Ishikawa (cell line): ENCODE data around the gene CACNA1D.

Experiments used
- CEBPB ChIP-seq: IDR thresholded peaks from 2 replicates; pipeline ENCODE4 v1.6.1; 2012
- CREB1 ChIP-seq: IDR thresholded peaks from 2 replicates; pipeline ENCODE4 v1.6.1; 2012; ENCODE audit warnings: low read depth
- EGR1 ChIP-seq: IDR thresholded peaks from 2 replicates; pipeline ENCODE4 v1.6.1; 2012
- EP300 ChIP-seq: IDR thresholded peaks from 2 replicates; pipeline ENCODE4 v1.6.1; 2012; ENCODE audit warnings: borderline replicate concordance
- FOXM1 ChIP-seq: IDR thresholded peaks from 2 replicates; pipeline ENCODE4 v1.6.1; 2012; ENCODE audit warnings: low read depth, borderline replicate concordance
- NFIC ChIP-seq: IDR thresholded peaks from 2 replicates; pipeline ENCODE4 v1.6.1; 2012
- RAD21 ChIP-seq: IDR thresholded peaks from 2 replicates; pipeline ENCODE4 v1.6.1; 2012; ENCODE audit warnings: low read depth
- TAF1 ChIP-seq: IDR thresholded peaks from 2 replicates; pipeline ENCODE4 v1.6.1; 2012; ENCODE audit warnings: low read depth, mild to moderate bottlenecking
- TCF12 ChIP-seq: IDR thresholded peaks from 2 replicates; pipeline ENCODE4 v1.6.1; 2012; ENCODE audit warnings: low read depth
- TEAD4 ChIP-seq: IDR thresholded peaks from 2 replicates; pipeline ENCODE4 v1.6.1; 2012
- YY1 ChIP-seq: IDR thresholded peaks from 2 replicates; pipeline ENCODE4 v1.6.1; 2012; ENCODE audit warnings: low read depth
- ZBTB7A ChIP-seq: IDR thresholded peaks from 2 replicates; pipeline ENCODE4 v1.6.1; 2012; ENCODE audit warnings: low read depth
- TF ChIP-seq, protein P1 (sequence below): IDR thresholded peaks from 2 replicates; pipeline ENCODE4 v1.6.1; 2012; ENCODE audit warnings: low read depth, mild to moderate bottlenecking
- TF ChIP-seq, protein P2 (sequence below): IDR thresholded peaks from 2 replicates; pipeline ENCODE4 v1.6.1; 2012
- TF ChIP-seq, protein P3 (sequence below): IDR thresholded peaks from 2 replicates; pipeline ENCODE4 v1.6.1; 2012

CACNA1D gene

DNA sequence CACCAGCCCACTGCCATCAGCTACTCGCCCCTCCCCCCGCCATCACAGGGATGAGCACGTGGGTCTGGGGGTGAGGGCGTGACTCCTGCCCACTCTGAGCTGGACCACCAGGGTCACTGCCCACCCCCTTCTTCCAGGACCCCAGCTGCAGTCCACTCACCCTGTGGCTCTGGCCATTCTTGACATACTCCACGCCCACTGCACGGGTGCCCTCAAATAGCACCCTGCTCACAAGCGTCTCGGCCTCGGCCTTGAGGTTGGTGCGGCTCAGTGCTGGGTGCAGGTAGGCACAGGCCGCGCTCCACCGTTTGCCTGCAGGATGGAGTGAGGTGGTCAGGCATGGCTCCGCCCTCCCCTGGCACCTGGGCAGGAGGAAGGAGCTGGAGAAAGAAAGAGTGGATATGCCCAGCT, 327.9 kb downstream of the CACNA1D start:
- TF ChIP-seq FOXM1: no peak
- TF ChIP-seq, protein P1, sequence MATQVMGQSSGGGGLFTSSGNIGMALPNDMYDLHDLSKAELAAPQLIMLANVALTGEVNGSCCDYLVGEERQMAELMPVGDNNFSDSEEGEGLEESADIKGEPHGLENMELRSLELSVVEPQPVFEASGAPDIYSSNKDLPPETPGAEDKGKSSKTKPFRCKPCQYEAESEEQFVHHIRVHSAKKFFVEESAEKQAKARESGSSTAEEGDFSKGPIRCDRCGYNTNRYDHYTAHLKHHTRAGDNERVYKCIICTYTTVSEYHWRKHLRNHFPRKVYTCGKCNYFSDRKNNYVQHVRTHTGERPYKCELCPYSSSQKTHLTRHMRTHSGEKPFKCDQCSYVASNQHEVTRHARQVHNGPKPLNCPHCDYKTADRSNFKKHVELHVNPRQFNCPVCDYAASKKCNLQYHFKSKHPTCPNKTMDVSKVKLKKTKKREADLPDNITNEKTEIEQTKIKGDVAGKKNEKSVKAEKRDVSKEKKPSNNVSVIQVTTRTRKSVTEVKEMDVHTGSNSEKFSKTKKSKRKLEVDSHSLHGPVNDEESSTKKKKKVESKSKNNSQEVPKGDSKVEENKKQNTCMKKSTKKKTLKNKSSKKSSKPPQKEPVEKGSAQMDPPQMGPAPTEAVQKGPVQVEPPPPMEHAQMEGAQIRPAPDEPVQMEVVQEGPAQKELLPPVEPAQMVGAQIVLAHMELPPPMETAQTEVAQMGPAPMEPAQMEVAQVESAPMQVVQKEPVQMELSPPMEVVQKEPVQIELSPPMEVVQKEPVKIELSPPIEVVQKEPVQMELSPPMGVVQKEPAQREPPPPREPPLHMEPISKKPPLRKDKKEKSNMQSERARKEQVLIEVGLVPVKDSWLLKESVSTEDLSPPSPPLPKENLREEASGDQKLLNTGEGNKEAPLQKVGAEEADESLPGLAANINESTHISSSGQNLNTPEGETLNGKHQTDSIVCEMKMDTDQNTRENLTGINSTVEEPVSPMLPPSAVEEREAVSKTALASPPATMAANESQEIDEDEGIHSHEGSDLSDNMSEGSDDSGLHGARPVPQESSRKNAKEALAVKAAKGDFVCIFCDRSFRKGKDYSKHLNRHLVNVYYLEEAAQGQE: no peak
- no peak for TF ChIP-seq TEAD4
- no peak for TF ChIP-seq YY1
- no peak for TF ChIP-seq TAF1
- TF ChIP-seq NFIC: no peak
- TF ChIP-seq, protein P2, sequence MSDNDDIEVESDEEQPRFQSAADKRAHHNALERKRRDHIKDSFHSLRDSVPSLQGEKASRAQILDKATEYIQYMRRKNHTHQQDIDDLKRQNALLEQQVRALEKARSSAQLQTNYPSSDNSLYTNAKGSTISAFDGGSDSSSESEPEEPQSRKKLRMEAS: no peak
- no peak for TF ChIP-seq TCF12
- TF ChIP-seq RAD21: no peak
- TF ChIP-seq, protein P3, sequence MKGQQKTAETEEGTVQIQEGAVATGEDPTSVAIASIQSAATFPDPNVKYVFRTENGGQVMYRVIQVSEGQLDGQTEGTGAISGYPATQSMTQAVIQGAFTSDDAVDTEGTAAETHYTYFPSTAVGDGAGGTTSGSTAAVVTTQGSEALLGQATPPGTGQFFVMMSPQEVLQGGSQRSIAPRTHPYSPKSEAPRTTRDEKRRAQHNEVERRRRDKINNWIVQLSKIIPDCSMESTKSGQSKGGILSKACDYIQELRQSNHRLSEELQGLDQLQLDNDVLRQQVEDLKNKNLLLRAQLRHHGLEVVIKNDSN: no peak
- TF ChIP-seq CEBPB: no peak
- no peak for TF ChIP-seq CREB1
- TF ChIP-seq EGR1: no peak
- TF ChIP-seq ZBTB7A: no peak
- no peak for TF ChIP-seq EP300

DNA sequence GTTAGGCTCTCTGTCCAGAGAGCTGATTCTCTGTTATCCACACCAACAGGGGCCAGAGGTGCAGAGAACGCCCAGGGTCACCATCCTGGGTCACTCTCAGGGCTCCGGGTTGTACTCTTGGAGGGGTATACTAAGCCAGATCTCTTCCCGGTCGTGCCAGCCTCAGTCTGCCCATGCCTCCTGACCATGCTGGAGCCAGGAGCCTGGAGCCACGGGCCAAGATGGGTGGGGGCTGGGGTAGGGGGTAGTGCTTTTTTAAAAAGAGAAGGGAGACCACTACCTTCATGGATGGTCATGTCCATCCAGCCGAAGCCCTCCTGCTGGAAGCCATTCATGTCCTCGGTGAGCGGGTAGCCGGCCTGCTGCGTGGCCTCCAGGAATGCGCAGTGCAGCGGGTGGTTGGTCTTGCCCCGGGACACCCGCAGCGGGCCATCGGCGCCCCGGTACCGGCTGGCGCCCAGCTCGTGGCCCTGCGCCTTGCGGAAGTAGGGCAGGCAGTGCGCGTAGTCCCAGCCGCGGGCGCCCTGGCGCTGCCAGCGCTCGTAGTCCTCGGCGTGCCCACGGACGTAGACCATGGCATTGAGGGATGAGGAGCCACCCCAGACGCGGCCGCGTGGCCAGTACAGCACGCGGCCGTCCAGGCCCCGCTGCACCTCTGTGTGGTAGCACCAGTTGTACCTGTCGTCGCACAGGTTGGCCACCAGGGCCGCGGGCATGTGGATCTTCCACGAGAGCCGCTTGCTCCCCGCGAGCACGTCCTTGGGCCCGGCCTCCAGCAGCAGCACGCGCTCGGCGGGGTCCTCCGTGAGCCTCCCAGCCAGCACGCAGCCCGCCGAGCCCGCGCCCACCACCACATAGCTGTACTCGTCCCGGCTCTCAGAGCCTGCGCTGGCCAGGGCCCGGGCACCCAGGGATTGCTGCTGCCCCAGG, 328.9 kb downstream of the CACNA1D start:
- TF ChIP-seq EP300 (no peak), TCF12 (no peak)
- TF ChIP-seq, protein P2: no peak

DNA sequence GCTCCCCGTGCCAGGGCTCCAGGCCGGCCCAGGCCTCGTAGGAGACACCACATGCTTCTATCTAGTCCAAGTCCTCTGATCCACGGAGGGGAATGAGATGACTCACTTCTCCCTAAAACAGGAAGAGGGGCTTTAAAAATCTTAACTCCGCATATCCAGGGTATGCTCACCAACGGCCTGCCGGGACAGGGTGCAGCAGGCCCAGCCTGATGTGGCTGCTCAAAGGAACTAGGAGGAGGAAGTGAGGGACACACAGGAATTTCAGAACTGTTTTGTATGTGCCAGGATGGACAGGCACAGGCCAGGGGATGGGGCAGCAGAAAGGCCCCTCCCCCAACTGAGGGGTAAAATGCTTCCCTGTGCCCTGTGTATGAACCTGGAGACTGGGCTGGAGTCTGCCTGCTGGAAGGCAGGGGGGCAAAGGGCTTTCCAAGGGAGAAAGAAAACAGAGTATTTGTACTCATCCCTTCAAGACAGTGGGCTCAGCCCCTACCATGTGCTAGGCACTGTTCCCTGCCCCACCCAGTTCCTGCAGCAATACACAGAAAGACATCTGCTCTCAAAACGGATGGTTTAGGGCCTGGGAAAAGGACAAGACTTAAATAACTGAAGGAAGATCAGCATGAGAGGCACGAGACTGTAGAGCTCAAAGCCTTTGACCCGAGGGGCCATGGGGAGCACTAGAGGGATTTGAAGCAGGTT, 329.7 kb downstream of the CACNA1D start:
- no peak for TF ChIP-seq ZBTB7A
- no peak for TF ChIP-seq TAF1
- TF ChIP-seq CREB1: no peak
- TF ChIP-seq CEBPB: no peak
- TF ChIP-seq, protein P1: no peak
- no peak for TF ChIP-seq NFIC
- TF ChIP-seq TCF12: no peak

DNA sequence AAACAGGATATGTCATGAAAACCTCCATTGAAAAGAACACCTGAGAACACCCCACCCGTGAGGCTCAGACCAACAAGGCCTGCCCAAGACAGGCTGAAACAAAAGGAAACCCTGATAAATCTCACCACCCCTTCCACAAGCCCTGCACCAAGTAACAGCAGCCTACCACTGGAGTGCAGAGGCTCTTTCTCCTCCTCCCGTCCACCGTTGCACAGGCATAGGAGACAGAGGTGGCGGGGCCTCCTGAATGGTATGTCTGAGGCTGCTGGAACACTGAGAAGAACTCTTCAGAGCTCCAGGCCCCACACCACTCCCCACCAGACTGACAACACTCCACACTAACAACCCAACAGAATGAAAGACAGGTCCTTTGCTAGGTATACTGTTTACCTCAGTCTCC, 330.4 kb downstream of the CACNA1D start:
- TF ChIP-seq ZBTB7A: no peak
- TF ChIP-seq CREB1: no peak
- TF ChIP-seq, protein P3: no peak
- no peak for TF ChIP-seq CEBPB
- no peak for TF ChIP-seq TAF1
- no peak for TF ChIP-seq EP300
- no peak for TF ChIP-seq RAD21
- TF ChIP-seq, protein P1: no peak
- no peak for TF ChIP-seq EGR1
- TF ChIP-seq, protein P2: no peak
- TF ChIP-seq TEAD4: no peak
- no peak for TF ChIP-seq FOXM1
- no peak for TF ChIP-seq TCF12
- TF ChIP-seq YY1: no peak
- TF ChIP-seq NFIC: no peak
